ENCODE measurements around the gene TAPBPL.

- TF ChIP-seq ELK1 (IDR thresholded peaks at IDR 0.05; ENCODE audit: borderline replicate concordance, low read depth, low read length): no peak
- no peak for TF ChIP-seq MAZ (IDR thresholded peaks at IDR 0.05; ENCODE audit: borderline replicate concordance, low read depth, low read length)
- TF ChIP-seq POLR2A (IDR thresholded peaks at IDR 0.05; ENCODE audit: low read depth, low read length): no peak
- no peak for TF ChIP-seq CEBPB (IDR thresholded peaks at IDR 0.05; ENCODE audit: low read depth, low read length)
- TF ChIP-seq CTCF (conservative IDR thresholded peaks at IDR 0.05; ENCODE audit: low read depth, low read length): no peak
- TF ChIP-seq CHD1 (IDR thresholded peaks at IDR 0.05; ENCODE audit: low read depth, low read length): no peak
- no peak for TF ChIP-seq BHLHE40 (IDR thresholded peaks at IDR 0.05; ENCODE audit: low read depth, low read length)
- no peak for TF ChIP-seq MXI1 (IDR thresholded peaks at IDR 0.05; ENCODE audit: borderline replicate concordance, low read depth, low read length)
- no peak for TF ChIP-seq RFX5 (IDR thresholded peaks at IDR 0.05; ENCODE audit: low read depth, low read length)
- no peak for TF ChIP-seq SMC3 (IDR thresholded peaks at IDR 0.05; ENCODE audit: low read depth, low read length)
- no peak for TF ChIP-seq RAD21 (IDR thresholded peaks at IDR 0.05; ENCODE audit: low read length)
- no peak for TF ChIP-seq NFE2L2 (IDR thresholded peaks at IDR 0.05; ENCODE audit: low read depth, low read length)
Measured at GRCh38 chr12:6463216-6463615, 11.4 kb downstream of the TAPBPL start.
